ENCODE data around the gene CDKN2B-AS1. TPM values are rescaled to one million over a fixed set of nuclear protein-coding genes. Genes with fewer than 3 reads are reported as not detected.

CDKN2B-AS1 gene
- total RNA-seq, 1 experiment from 2014 or later, result not detected

DNA sequence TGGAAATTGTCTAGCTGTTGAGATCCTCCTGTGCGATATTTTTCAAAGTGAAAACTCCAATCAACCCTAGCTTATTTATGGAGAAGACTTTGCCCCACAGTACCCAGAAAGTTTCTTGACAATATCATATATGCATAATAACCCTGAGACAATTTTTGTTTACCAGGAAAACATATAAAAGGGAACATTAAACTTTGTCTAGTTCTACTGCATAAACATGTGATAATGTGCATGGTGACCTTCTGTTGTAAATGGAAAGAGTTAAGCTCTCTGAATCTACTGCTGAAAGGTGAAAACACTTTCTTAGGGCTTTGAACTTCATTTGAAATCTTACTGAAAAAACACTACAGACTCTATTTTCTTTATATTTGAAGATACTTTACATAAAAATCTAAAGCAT lies 46.8 kb downstream of the CDKN2B-AS1 start:
- no peak overlapping the region for H4K91ac ChIP-seq (ENCODE audit: insufficient read length, low read depth, low read length)
- no peak overlapping the region for H2BK5ac ChIP-seq (ENCODE audit: insufficient read length, low read length)
- no peaks in the 10 kb centered on the region for H4K20me1 ChIP-seq (ENCODE audit: control insufficient read depth, insufficient read depth, insufficient read length)
- no peak overlapping the region for H3K14ac ChIP-seq (ENCODE audit: insufficient read depth, low read length)
- no peak overlapping the region for H2AK5ac ChIP-seq (ENCODE audit: insufficient read length, low read length)
- Mint-ChIP-seq H3K9me3 (no peaks in the 10 kb centered on the region), H3K4me3 (no peak overlapping the region), H3K27ac (no peak overlapping the region), H3K4me1 (0 out of 4 replicates have a peak, but pooled peaks cover 0 to 4% of the 10 kb centered on the region in 2 experiments), H3K27me3 (ENCODE audit: low read depth) (no peaks in the 10 kb centered on the region), H3K36me3 (ENCODE audit: insufficient read depth in 1 of 3, low read depth in 3 of 3) (no peaks in the 10 kb centered on the region)
- no peak overlapping the region for H3K4me2 ChIP-seq (ENCODE audit: insufficient read depth, insufficient read length, low read length)
- no peak overlapping the region for H3K18ac ChIP-seq (ENCODE audit: insufficient read length, low read depth, low read length)
- no peaks in the 10 kb centered on the region for H3K79me2 ChIP-seq (ENCODE audit: insufficient read depth, low read length)
- DNase-seq, result no peak
- no peak overlapping the region for H3K9ac ChIP-seq (ENCODE audit: extremely low read depth, insufficient read length, low read length)
- H2BK15ac ChIP-seq (ENCODE audit: low read depth, low read length), result no peak overlapping the region
- TF ChIP-seq, protein P1, sequence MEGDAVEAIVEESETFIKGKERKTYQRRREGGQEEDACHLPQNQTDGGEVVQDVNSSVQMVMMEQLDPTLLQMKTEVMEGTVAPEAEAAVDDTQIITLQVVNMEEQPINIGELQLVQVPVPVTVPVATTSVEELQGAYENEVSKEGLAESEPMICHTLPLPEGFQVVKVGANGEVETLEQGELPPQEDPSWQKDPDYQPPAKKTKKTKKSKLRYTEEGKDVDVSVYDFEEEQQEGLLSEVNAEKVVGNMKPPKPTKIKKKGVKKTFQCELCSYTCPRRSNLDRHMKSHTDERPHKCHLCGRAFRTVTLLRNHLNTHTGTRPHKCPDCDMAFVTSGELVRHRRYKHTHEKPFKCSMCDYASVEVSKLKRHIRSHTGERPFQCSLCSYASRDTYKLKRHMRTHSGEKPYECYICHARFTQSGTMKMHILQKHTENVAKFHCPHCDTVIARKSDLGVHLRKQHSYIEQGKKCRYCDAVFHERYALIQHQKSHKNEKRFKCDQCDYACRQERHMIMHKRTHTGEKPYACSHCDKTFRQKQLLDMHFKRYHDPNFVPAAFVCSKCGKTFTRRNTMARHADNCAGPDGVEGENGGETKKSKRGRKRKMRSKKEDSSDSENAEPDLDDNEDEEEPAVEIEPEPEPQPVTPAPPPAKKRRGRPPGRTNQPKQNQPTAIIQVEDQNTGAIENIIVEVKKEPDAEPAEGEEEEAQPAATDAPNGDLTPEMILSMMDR (conservative IDR thresholded peaks at IDR 0.05), result no peak
- H3K27ac ChIP-seq (ENCODE audit: insufficient read length, low read depth, low read length), result no peak overlapping the region
- no peak overlapping the region for H4K8ac ChIP-seq (replicated peaks; ENCODE audit: insufficient read length, low read depth, low read length)
- no peaks in the 10 kb centered on the region; the same call in 1 of the 2 replicates for H3K4me1 ChIP-seq (ENCODE audit: insufficient read depth, low read length)
- no peak overlapping the region for H3T11ph ChIP-seq (ENCODE audit: low read length)
- H3K79me1 ChIP-seq (ENCODE audit: insufficient read depth, low read depth, low read length, poor library complexity, severe bottlenecking), result no peaks in the 10 kb centered on the region
- no CpG with 5 or more reads among the region's 1 CpG for WGBS (ENCODE audit: extremely low coverage, insufficient read length, low lambda C conversion rate)
- no peak overlapping the region for H3K4ac ChIP-seq (ENCODE audit: low read depth, low read length)
- no peak overlapping the region for H4K5ac ChIP-seq (ENCODE audit: insufficient read length, low read depth, low read length)
- H2BK12ac ChIP-seq (ENCODE audit: insufficient read length, low read depth, low read length), result no peak overlapping the region
- H2BK120ac ChIP-seq (ENCODE audit: low read depth, low read length, poor library complexity, severe bottlenecking), result no peak overlapping the region
- no peak overlapping the region for H2BK20ac ChIP-seq (ENCODE audit: low read depth, low read length, poor library complexity, severe bottlenecking)
- no peaks in the 10 kb centered on the region for H3K27me3 ChIP-seq (ENCODE audit: insufficient read depth, low read length)
- H3K23ac ChIP-seq (ENCODE audit: insufficient read length, low read depth, low read length), result no peak overlapping the region
- no peak overlapping the region for H3K56ac ChIP-seq (ENCODE audit: insufficient read length, low read depth, low read length)
- H3K23me2 ChIP-seq (ENCODE audit: insufficient read length, low read depth, low read length, poor library complexity, severe bottlenecking), result no peaks in the 10 kb centered on the region
- H3K9me3 ChIP-seq (ENCODE audit: control insufficient read depth, low read depth, low read length), result no peaks in the 10 kb centered on the region
- no peak overlapping the region for H2AFZ ChIP-seq (ENCODE audit: low read length)

All from H9 (cell line).